GM12891 (cell line): ENCODE measurements around the gene NAT8.

Source experiments
- PAX5 ChIP-seq: IDR thresholded peaks from 2 replicates; pipeline ENCODE4 v1.6.1; 2011; ENCODE audit warnings: low read length, moderate library complexity, mild to moderate bottlenecking; ENCODE audit not compliant: insufficient read depth, severe bottlenecking
- POLR2AphosphoS5 ChIP-seq: IDR thresholded peaks from 2 replicates; pipeline ENCODE4 v1.6.1; 2011; ENCODE audit warnings: low read depth, low read length, control low read depth
- TAF1 ChIP-seq: IDR thresholded peaks from 2 replicates; pipeline ENCODE4 v1.6.1; 2011; ENCODE audit warnings: low read depth, low read length, control low read depth

DNA sequence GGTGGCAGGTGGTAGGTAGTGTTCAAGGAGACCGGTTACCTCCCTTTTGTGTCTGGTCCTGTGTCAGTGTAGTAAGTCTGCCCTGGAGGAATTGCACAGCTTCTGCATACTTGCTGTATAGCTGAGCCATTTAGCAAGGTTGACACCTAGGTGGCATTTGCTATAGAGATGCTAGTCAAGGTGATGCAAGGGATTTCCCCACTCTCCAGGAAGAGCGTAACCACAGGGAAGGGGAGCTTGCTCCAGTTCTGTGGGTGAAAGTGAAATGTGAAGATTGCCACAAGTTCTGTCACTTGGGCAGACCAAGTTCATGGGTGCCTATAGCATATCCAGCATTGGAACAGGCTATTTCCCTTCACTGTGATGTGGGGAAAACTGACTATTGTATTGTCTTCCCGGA, 28.1 kb downstream of the NAT8 start:
- TF ChIP-seq TAF1, result no peak
- no peak for TF ChIP-seq PAX5
- TF ChIP-seq POLR2AphosphoS5, result no peak
